ENCODE results near the gene SHLD2.
"Not testable (repeated sequence)": the region's sequence is repeated elsewhere in the genome, so short reads cannot be mapped to it uniquely, and the experiment has no call there.

Gene SHLD2

DNA sequence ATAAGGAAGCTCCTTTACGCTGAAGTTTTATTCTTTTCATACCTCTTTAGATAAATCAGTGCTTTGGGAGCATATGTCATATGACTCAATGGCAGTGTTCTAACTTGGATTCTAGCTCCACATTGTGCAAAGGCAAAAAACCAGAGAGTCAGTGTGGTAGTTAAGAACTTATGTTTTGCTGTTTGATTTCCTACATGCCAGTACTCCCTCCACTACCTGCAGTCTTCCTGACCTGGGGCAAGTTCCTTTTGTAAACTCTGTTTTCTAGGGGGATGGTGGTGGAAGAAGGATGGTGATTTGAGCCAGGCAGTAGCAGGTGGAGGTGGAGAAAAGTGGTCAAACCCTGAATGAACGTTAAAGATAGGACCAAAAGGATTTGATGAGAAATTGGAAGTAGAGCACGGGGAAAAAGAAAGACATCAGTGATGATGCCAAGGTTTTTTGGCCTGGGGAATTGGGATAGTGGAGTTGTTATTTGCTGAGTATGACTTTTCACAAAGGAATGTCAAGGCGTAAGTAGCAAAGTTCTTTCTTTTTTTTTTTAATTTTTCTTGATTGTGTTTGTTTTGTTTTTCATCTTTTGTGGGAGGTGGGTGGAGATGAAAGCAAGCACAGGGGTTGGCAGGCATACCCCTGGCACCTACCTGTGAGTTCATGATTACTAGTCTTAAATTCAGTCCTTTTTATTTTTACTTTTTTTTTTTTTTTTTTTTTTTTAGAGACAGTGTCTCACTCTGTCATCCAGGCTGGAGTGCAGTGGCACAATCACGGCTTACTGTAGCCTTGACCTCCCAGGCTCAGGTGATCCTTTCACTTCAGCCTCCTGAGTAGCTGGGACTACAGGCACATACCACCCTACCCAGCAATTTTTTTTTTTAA, 47.5 kb downstream of the SHLD2 start:
- DNase-seq (ENCODE audit: low read depth in 1 of 2, low spot score in 1 of 2) = not testable (repeated sequence)

DNA sequence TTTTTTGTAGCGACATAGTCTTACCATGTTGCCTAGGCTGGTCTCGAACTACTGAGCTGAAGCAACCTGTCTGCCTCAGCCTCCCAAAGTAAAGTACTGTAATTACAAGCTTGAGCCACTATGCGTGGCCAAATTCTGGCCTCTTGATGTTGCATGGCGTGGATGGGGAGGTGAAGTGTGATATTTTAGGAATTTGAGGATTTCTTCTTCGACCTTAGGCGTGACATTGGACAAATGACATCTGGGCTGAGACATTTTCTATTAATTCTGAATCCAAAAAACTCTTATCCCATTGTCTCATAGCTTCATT, 48.1 kb downstream of the SHLD2 start:
- DNase-seq (ENCODE audit: low read depth in 1 of 2, low spot score in 1 of 2) = not testable (repeated sequence)

GRCh38 chr10:87145598-87145997, 50.6 kb downstream of the SHLD2 start:
- DNase-seq (ENCODE audit: low read depth in 1 of 2, low spot score in 1 of 2) = not testable (repeated sequence)

DNA sequence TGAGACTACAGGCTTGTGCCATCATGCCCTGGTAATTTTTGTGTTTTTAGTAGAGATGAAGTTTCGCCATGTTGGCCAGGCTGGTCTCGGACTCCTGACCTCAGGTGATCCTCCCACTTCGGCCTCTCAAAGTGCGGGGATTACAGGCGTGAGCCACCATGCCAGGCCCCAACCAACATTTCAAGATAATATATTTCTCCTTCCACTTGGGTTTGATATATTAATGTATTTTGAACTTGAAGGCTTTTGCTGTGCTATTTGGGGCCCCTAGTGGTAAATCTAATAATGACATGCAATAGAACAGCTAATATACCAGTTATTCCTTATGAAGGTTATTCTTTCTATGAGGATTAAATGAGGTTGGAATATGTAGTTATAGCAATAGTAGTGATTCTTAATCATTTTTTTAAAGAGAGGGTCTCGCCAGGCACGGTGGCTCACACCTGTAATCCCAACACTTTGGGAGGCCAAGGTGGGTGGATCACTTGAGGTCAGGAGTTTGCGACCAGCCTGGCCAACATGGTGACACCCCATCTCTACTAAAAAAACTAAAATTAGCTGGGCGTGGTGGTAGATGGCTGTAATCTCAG, 54.1 kb downstream of the SHLD2 start:
- DNase-seq (ENCODE audit: low read depth in 1 of 2, low spot score in 1 of 2) = not testable (repeated sequence)

DNA sequence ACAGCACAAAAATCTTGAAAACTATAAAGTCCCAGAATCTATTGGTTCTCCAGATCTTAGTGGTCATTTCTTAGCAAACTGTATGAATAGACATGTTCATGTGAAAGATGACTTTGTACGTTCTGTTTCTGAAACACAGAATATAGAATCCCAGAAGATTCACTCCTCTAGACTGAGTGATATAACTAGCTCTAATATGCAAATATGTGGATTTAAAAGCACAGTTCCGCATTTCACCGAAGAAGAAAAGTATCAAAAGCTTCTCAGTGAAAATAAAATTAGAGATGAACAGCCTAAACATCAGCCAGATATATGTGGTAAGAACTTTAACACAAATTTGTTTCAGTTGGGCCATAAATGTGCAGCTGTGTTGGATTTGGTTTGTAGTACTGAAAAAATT, 56.5 kb downstream of the SHLD2 start:
- not testable (repeated sequence) for DNase-seq (ENCODE audit: low read depth in 1 of 2, low spot score in 1 of 2)

GRCh38 chr10:87156841-87157240, 61.8 kb downstream of the SHLD2 start:
- not testable (repeated sequence) for DNase-seq (ENCODE audit: low read depth in 1 of 2, low spot score in 1 of 2)

GRCh38 chr10:87157821-87158220, 62.8 kb downstream of the SHLD2 start:
- DNase-seq (ENCODE audit: low read depth in 1 of 2, low spot score in 1 of 2) = not testable (repeated sequence)

GRCh38 chr10:87162703-87163293, 67.8 kb downstream of the SHLD2 start:
- not testable (repeated sequence) for DNase-seq (ENCODE audit: low read depth in 1 of 2, low spot score in 1 of 2)

DNA sequence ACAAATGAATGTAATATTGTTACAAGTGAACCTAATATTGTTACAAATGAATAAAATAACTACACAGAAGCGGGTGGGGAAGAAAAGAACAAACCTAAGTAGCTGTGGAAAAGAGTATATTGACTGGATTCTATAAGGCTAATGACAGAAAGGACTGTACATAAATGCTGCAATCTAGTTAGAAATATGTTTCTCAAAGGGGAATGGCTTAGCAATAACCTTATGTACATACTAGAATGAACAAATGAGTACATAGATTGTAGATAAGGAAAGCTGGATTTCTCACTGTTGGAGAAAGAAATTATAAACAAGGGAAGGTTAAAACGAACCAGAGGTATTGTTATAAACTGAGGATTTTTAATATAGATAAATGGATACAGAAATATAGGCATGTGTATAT, 68.4 kb downstream of the SHLD2 start:
- not testable (repeated sequence) for DNase-seq (ENCODE audit: low read depth in 1 of 2, low spot score in 1 of 2)

- not testable (repeated sequence) for DNase-seq (ENCODE audit: low read depth in 1 of 2, low spot score in 1 of 2)
These were observed 74.9 kb downstream of the SHLD2 start for GRCh38 chr10:87169857-87170256.

DNA sequence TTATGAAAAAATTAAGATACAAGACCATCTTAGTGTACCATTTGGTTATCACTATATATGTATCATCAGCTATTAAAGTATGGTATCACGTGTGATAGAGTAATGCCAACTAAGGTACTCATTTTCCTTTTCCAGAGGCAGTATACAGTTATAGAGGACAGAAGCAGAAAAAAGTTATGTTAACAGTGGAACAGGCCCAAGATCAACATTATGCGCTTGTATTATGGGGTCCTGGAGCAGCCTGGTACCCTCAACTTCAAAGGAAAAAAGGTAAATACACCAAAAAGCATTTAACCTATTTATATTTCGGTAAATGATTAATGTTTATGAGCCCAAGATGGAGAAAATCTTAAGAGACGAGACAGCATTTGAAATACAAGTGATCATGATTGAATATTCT, 75.7 kb downstream of the SHLD2 start:
- not testable (repeated sequence) for DNase-seq (ENCODE audit: low read depth in 1 of 2, low spot score in 1 of 2)

DNA sequence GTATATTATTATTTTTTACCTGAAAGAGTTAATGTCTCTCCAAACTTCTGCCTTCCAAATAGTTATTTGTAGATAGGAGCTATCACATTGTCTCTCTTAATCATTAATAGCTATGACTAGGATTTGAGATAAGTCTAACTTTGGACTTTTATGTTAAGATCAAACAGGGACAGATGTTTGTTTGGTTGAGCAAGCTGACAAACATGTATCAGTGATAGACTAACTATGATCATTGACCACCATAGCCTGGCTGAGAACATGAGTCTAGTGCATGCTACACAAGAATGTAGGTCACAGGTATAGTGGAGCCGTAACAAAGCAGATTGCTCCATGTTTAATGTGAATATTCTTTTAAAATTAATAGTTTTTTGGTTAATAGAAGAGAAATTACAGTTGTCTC, 76.7 kb downstream of the SHLD2 start:
- not testable (repeated sequence) for DNase-seq (ENCODE audit: low read depth in 1 of 2, low spot score in 1 of 2)

GRCh38 chr10:87172178-87172577, 77.2 kb downstream of the SHLD2 start:
- DNase-seq (ENCODE audit: low read depth in 1 of 2, low spot score in 1 of 2) = not testable (repeated sequence)

- not testable (repeated sequence) for DNase-seq (ENCODE audit: low read depth in 1 of 2, low spot score in 1 of 2)
These were observed 82.6 kb downstream of the SHLD2 start for GRCh38 chr10:87177587-87177986.

DNA sequence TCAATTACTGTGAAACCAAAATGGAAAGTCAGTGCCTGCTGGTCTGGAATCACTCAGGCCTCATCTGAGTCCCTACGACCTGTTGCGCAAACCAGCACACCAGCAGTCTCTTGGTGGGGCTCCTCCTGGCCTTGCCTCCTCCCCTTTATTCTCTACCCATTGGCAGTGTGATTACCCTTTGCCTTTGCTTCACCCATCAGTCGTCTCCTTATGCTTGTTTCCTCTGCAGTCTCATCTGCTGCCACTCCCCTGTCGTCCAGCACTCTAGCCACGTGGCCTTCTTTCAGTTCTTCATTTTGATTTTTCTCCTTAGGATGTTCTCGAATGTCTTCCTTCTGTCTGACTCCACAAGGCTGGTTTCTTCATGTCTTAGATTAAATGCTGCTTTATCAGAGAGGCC, 89.4 kb downstream of the SHLD2 start:
- DNase-seq (ENCODE audit: low read depth in 1 of 2, low spot score in 1 of 2) = not testable (repeated sequence)

DNA sequence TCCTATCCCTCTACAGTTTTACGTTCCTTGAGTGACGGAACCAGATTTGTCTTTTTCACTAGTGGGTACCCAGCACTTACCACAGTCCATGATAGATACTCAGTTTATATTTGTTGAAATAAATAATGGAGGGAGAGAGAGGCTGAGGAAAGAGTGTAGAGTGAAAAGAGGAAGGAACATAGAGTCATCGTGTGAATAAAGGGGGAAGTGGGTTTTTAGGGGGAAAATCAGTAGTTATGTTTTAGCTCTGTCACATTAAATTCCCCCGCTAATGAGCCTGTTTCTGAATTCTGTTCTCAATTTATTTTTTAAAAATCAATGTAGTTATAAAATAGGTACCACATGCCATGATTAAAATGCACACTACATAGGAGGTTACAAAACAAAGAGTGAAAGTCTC, 91.0 kb downstream of the SHLD2 start:
- DNase-seq (ENCODE audit: low read depth in 1 of 2, low spot score in 1 of 2) = not testable (repeated sequence)

- not testable (repeated sequence) for DNase-seq (ENCODE audit: low read depth in 1 of 2, low spot score in 1 of 2)
These were observed 92.6 kb downstream of the SHLD2 start for GRCh38 chr10:87187573-87187972.

GRCh38 chr10:87191841-87192240, 96.8 kb downstream of the SHLD2 start:
- not testable (repeated sequence) for DNase-seq (ENCODE audit: low read depth in 1 of 2, low spot score in 1 of 2)

DNA sequence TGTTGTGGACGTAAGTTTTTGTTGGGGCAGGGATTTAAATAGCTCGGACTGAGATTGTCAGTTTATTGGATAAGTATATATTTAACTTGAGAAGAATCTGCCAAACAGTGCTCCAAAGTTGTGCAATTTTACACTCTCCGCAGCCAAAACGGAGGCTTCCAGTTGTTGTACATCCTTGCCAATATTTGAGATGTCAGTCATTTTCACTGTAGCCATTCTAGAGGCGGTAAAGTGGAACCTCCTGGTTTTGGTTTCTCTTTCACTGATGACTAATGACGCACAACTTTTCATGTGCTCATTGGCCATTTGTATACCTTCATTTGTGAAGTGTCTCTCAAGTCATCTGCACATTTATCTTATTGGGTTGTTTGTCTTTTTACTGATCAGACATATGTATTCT, 105.9 kb downstream of the SHLD2 start:
- peak in 1 of 2 donors; percentile 19 for DNase-seq (ENCODE audit: low read depth in 1 of 2, low spot score in 1 of 2)

DNA sequence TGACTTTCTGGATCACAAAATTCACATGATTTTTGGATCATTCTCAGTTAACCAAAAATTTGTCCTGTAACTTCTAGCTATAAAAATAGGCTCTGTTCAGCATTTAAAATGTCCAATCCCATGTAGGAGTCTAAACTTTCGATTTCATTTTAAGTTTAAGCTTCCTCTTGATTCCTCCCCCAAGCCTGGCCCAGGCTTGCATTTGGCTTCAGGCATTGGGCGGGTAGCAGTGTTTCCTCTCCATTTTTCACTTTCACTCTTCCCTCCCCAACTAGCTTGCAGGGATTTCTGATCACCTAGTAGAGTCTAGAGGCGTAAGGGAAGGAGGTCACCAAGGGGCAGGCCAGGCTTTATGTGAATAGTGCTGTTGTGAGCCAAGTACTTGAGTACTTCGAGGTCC, 109.8 kb downstream of the SHLD2 start:
- DNase-seq (ENCODE audit: low read depth in 1 of 2, low spot score in 1 of 2) = not testable (repeated sequence)

GRCh38 chr10:87206922-87207321, 111.9 kb downstream of the SHLD2 start:
- DNase-seq (ENCODE audit: low read depth in 1 of 2, low spot score in 1 of 2) = not testable (repeated sequence)

GRCh38 chr10:87210309-87210708, 115.3 kb downstream of the SHLD2 start:
- DNase-seq (ENCODE audit: low read depth in 1 of 2, low spot score in 1 of 2) = not testable (repeated sequence)

All from activated CD4-positive, alpha-beta T cell treated with anti-CD3 and anti-CD28 coated beads, Interleukin-2, amount 50 U/mL, for 24 hours (primary cell).